Stimulated activated CD4-positive, alpha-beta T cell treated with anti-CD3 and anti-CD28 coated beads, Interleukin-1b, Interleukin-23, amount 100 ng/mL, for 24 hours (primary cell): ENCODE data around the gene NEDD4.

ENCODE experiments used
- DNase-seq, 4 experiments: peaks; one replicate each; pipeline ENCODE4 v3.0.0-alpha.2; 2020; ENCODE audit warnings: low read depth in 4 of 4, low spot score in 1 of 4

Gene NEDD4

DNA sequence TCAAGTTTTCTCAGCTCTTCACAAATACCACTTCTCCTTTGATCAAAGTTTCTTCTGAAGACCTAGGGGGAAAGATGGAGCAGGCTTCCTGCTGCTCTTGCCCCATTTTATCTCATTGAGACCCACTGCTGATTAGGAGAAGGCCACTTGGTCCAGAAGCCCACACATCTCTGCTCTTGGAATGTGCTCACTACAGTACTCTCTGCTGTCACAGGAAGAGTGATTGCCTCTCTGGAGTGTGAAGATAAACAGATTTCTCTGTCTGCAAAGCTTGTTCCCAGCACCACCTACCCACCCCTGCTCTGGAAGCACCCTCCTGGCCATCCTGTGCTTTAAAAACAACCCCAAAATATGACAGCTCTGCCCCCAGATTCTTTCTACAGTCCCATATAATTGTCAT lies 209.1 kb downstream of the NEDD4 start:
- no peak for DNase-seq

- no peak for DNase-seq
Observed at GRCh38 chr15:55782901-55783300, 210.5 kb downstream of the NEDD4 start.

GRCh38 chr15:55780292-55780691 lies 213.1 kb downstream of the NEDD4 start:
- DNase-seq = no peak

- no peak for DNase-seq
Observed at GRCh38 chr15:55778932-55779331, 214.5 kb downstream of the NEDD4 start.
